PC-9 (cell line): ENCODE measurements around the gene H3-3A.

Experiments used
- EZH2 ChIP-seq: fragments of 200-600 bp; sonication (generic); IDR thresholded peaks from 2 replicates; pipeline ENCODE4 v1.8.0; 2017; ENCODE audit warnings: antibody characterized with exemption, low read depth
- TF ChIP-seq, protein P1 (sequence below): fragments of 200-600 bp; sonication (generic); conservative IDR thresholded peaks from 2 replicates; pipeline ENCODE4 v1.6.1; 2017; ENCODE audit warnings: mixed run types, antibody characterized with exemption, mild to moderate bottlenecking, moderate library complexity

DNA sequence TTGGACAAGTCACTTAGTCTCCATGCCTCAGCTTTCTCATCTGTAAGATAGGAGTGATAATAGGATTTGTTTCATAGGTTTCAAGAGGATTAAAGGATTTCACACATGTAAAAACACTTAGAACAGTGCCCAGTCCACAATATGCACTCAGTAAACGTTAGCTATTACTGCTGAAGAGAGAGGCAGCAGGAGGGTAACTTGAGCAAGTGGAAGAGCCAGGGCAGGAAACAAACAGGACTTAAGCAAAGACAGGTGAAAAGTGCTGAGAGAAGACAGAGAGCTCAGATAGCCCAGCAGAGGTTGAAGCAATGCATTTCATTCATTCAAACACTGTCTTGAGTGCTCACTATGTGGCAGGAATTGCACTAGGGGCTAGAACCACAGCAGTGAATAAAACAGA is 21.1 kb upstream of the H3-3A start:
- TF ChIP-seq, protein P1, sequence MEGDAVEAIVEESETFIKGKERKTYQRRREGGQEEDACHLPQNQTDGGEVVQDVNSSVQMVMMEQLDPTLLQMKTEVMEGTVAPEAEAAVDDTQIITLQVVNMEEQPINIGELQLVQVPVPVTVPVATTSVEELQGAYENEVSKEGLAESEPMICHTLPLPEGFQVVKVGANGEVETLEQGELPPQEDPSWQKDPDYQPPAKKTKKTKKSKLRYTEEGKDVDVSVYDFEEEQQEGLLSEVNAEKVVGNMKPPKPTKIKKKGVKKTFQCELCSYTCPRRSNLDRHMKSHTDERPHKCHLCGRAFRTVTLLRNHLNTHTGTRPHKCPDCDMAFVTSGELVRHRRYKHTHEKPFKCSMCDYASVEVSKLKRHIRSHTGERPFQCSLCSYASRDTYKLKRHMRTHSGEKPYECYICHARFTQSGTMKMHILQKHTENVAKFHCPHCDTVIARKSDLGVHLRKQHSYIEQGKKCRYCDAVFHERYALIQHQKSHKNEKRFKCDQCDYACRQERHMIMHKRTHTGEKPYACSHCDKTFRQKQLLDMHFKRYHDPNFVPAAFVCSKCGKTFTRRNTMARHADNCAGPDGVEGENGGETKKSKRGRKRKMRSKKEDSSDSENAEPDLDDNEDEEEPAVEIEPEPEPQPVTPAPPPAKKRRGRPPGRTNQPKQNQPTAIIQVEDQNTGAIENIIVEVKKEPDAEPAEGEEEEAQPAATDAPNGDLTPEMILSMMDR: no peak
- no peak for TF ChIP-seq EZH2
